Neuronal stem cell (in vitro differentiated cells): Measurements from ENCODE around the gene LSAMP.

Source experiments
- DNase-seq: peaks from one replicate; pipeline ENCODE4 v3.0.0-alpha.2; 2013; ENCODE audit warnings: low spot score
- H2AFZ ChIP-seq: one replicate; pipeline ENCODE4 v1.6.1; 2013; ENCODE audit warnings: mild to moderate bottlenecking, low read length, inconsistent platforms
- H2AK5ac ChIP-seq: 2 replicates; pipeline ENCODE4 v1.6.1; 2013; ENCODE audit warnings: low read depth, mild to moderate bottlenecking, inconsistent platforms, low read length, moderate library complexity, mixed read lengths
- H2BK120ac ChIP-seq: 2 replicates; pipeline ENCODE4 v1.6.1; 2013; ENCODE audit warnings: low read depth, mild to moderate bottlenecking, inconsistent platforms, low read length, moderate library complexity, mixed read lengths
- H2BK12ac ChIP-seq: one replicate; pipeline ENCODE4 v1.6.1; 2013; ENCODE audit warnings: low read length, inconsistent platforms
- H2BK15ac ChIP-seq: 2 replicates; pipeline ENCODE4 v1.6.1; 2013; ENCODE audit warnings: mild to moderate bottlenecking, low read length, inconsistent platforms, mixed read lengths
- H2BK5ac ChIP-seq: one replicate; pipeline ENCODE4 v1.6.1; 2013; ENCODE audit warnings: inconsistent platforms, mild to moderate bottlenecking, low read length, moderate library complexity
- H3K14ac ChIP-seq: one replicate; pipeline ENCODE4 v1.6.1; 2013; ENCODE audit warnings: low read length, inconsistent platforms
- H3K18ac ChIP-seq: 2 replicates; pipeline ENCODE4 v1.6.1; 2013; ENCODE audit warnings: low read length, inconsistent platforms
- H3K23ac ChIP-seq: 2 replicates; pipeline ENCODE4 v1.6.1; 2013; ENCODE audit warnings: low read depth, mild to moderate bottlenecking, mixed read lengths, low read length, inconsistent platforms; ENCODE audit not compliant: poor library complexity
- H3K27ac ChIP-seq: replicated peaks from 3 replicates; pipeline ENCODE4 v1.5.1; 2013; ENCODE audit warnings: low read length, inconsistent platforms
- H3K27me3 ChIP-seq, 3 experiments: 2 replicates each; pipeline ENCODE4 v1.6.1; 2013; ENCODE audit warnings: low read length in 3 of 3, mild to moderate bottlenecking in 2 of 3, inconsistent platforms in 1 of 3, low read depth in 1 of 3, mixed read lengths in 1 of 3, moderate library complexity in 1 of 3; ENCODE audit not compliant: control insufficient read depth in 3 of 3, insufficient read depth in 3 of 3
- H3K36me3 ChIP-seq, 2 donors: replicated peaks in 1 of 2; 2 replicates each; pipeline ENCODE4 v1.6.1; 2013; ENCODE audit warnings: low read length in 2 of 2; ENCODE audit not compliant: control insufficient read depth in 2 of 2, insufficient read depth in 2 of 2
- H3K4ac ChIP-seq: 2 replicates; pipeline ENCODE4 v1.6.1; 2013; ENCODE audit warnings: inconsistent platforms, mild to moderate bottlenecking, low read length, moderate library complexity
- H3K4me1 ChIP-seq, 2 donors: 1 replicate in 1 of 2; 2 replicates in 1 of 2; pipeline ENCODE4 v1.6.1; 2013; ENCODE audit warnings: low read length in 2 of 2, low read depth in 1 of 2; ENCODE audit not compliant: control insufficient read depth in 2 of 2, insufficient read depth in 1 of 2
- H3K4me2 ChIP-seq: one replicate; pipeline ENCODE4 v1.6.1; 2013; ENCODE audit warnings: mild to moderate bottlenecking, low read length, inconsistent platforms; ENCODE audit not compliant: insufficient read depth, poor library complexity, severe bottlenecking
- H3K4me3 ChIP-seq, 2 donors: 2 replicates each; pipeline ENCODE4 v1.5.1; 2013; ENCODE audit warnings: low read length in 2 of 2, mild to moderate bottlenecking in 2 of 2, inconsistent platforms in 1 of 2, moderate library complexity in 1 of 2
- H3K79me1 ChIP-seq: one replicate; pipeline ENCODE4 v1.6.1; 2013; ENCODE audit warnings: low read depth, mild to moderate bottlenecking, inconsistent platforms, low read length, moderate library complexity
- H3K9ac ChIP-seq: one replicate; pipeline ENCODE4 v1.6.1; 2013; ENCODE audit warnings: mild to moderate bottlenecking, low read depth, low read length, inconsistent platforms; ENCODE audit not compliant: poor library complexity
- H3K9me3 ChIP-seq, 2 donors: replicated peaks in 1 of 2; 2 replicates each; pipeline versions ENCODE3 to v1.6.1; 2013; ENCODE audit warnings: low read length in 2 of 2, mild to moderate bottlenecking in 2 of 2, inconsistent platforms in 1 of 2, low read depth in 1 of 2, mixed read lengths in 1 of 2, moderate library complexity in 1 of 2; ENCODE audit not compliant: control insufficient read depth in 2 of 2, insufficient read depth in 1 of 2
- H4K8ac ChIP-seq: one replicate; pipeline ENCODE4 v1.6.1; 2013; ENCODE audit warnings: low read depth, mild to moderate bottlenecking, inconsistent platforms, low read length, moderate library complexity
- H4K91ac ChIP-seq: one replicate; pipeline ENCODE4 v1.6.1; 2013; ENCODE audit warnings: low read length, low read depth, mild to moderate bottlenecking, inconsistent platforms; ENCODE audit not compliant: poor library complexity
- WGBS, 2 donors: extraction: QIAGEN DNeasy Blood & Tissue Kit; methylation state at CpG; one replicate each; pipeline ENCODE4 v1.1.7; 2013; ENCODE audit warnings: missing lambda C conversion rate in 2 of 2, mixed read lengths in 1 of 2; ENCODE audit not compliant: insufficient read length in 2 of 2, insufficient replicate concordance in 1 of 2; ENCODE audit errors: extremely low coverage in 2 of 2; 5-methylcytosine and 5-hydroxymethylcytosine counted together

Gene LSAMP

GRCh38 chr3:116145613-116146012 lies 299.7 kb downstream of the LSAMP start:
- Histone ChIP-seq H3K4ac (no peak overlapping the region), H2AFZ (no peak overlapping the region), H3K23ac (no peak overlapping the region), H3K18ac (no peak overlapping the region), H2BK12ac (no peak overlapping the region), H3K4me2 (no peak overlapping the region), H3K14ac (no peak overlapping the region), H2AK5ac (no peak overlapping the region), H3K4me1 (peaks cover 3 to 6% of the 10 kb centered on the region in 2 donors), H4K91ac (no peak overlapping the region), H3K79me1 (no peaks in the 10 kb centered on the region), H3K27ac (no peak overlapping the region), H3K9me3 (peaks cover 2 to 10% of the 10 kb centered on the region in 2 donors), H3K27me3 (no peaks in the 10 kb centered on the region), H2BK15ac (no peak overlapping the region), H2BK120ac (no peak overlapping the region), H2BK5ac (no peak overlapping the region), H3K9ac (no peak overlapping the region), H3K36me3 (no peaks in the 10 kb centered on the region), H4K8ac (no peak overlapping the region), H3K4me3 (no peak overlapping the region)
- DNase-seq, result no peak
- WGBS, 2 donors, result no CpG with 5 or more reads among the region's 1 CpG

- Histone ChIP-seq H2BK120ac (no peak overlapping the region), H2BK5ac (no peak overlapping the region), H3K4me1 (no peaks in the 10 kb centered on the region), H3K36me3 (no peaks in the 10 kb centered on the region), H3K4me2 (no peak overlapping the region), H3K4ac (no peak overlapping the region), H3K4me3 (no peak overlapping the region), H3K23ac (no peak overlapping the region), H2BK15ac (no peak overlapping the region), H3K27ac (no peak overlapping the region), H2BK12ac (no peak overlapping the region), H3K18ac (no peak overlapping the region), H3K27me3 (no peaks in the 10 kb centered on the region), H2AK5ac (no peak overlapping the region), H4K8ac (no peak overlapping the region), H3K9me3 (peaks cover 2 to 10% of the 10 kb centered on the region in 2 donors), H3K14ac (no peak overlapping the region), H3K79me1 (no peaks in the 10 kb centered on the region), H2AFZ (no peak overlapping the region), H4K91ac (no peak overlapping the region), H3K9ac (no peak overlapping the region)
- no peak for DNase-seq
- no CpG with 5 or more reads among the region's 4 CpGs for WGBS, 2 donors
Observed at GRCh38 chr3:116141724-116142123, 303.6 kb downstream of the LSAMP start.

GRCh38 chr3:116140100-116140689 lies 305.1 kb downstream of the LSAMP start:
- Histone ChIP-seq H2AFZ (no peak overlapping the region), H3K4me1 (no peaks in the 10 kb centered on the region), H3K14ac (no peak overlapping the region), H2AK5ac (no peak overlapping the region), H4K91ac (no peak overlapping the region), H2BK15ac (no peak overlapping the region), H3K27me3 (no peaks in the 10 kb centered on the region), H2BK120ac (no peak overlapping the region), H3K79me1 (no peaks in the 10 kb centered on the region), H2BK12ac (no peak overlapping the region), H3K4ac (no peak overlapping the region), H3K18ac (no peak overlapping the region), H3K4me2 (no peak overlapping the region), H3K9ac (no peak overlapping the region), H4K8ac (no peak overlapping the region), H3K4me3 (no peak overlapping the region), H2BK5ac (no peak overlapping the region), H3K27ac (no peak overlapping the region), H3K23ac (no peak overlapping the region), H3K9me3 (peaks cover 0 to 3% of the 10 kb centered on the region in 2 donors), H3K36me3 (no peaks in the 10 kb centered on the region)
- DNase-seq, result no peak
- WGBS, 2 donors, result no CpG with 5 or more reads among the region's 5 CpGs

- H2BK120ac ChIP-seq, result no peak overlapping the region
- H3K36me3 ChIP-seq, result no peaks in the 10 kb centered on the region
- no peak overlapping the region for H3K14ac ChIP-seq
- H3K79me1 ChIP-seq, result no peaks in the 10 kb centered on the region
- H3K27ac ChIP-seq, result no peak overlapping the region
- peaks cover 0 to 3% of the 10 kb centered on the region in 2 donors for H3K9me3 ChIP-seq
- no peak overlapping the region for H3K4me3 ChIP-seq
- H2AK5ac ChIP-seq, result no peak overlapping the region
- no peak overlapping the region for H3K18ac ChIP-seq
- H3K23ac ChIP-seq, result no peak overlapping the region
- no CpG with 5 or more reads among the region's 2 CpGs for WGBS, 2 donors
- DNase-seq, result no peak
- H3K27me3 ChIP-seq, result no peaks in the 10 kb centered on the region
- H2BK15ac ChIP-seq, result no peak overlapping the region
- H2AFZ ChIP-seq, result no peak overlapping the region
- H2BK5ac ChIP-seq, result no peak overlapping the region
- no peaks in the 10 kb centered on the region for H3K4me1 ChIP-seq
- no peak overlapping the region for H2BK12ac ChIP-seq
- no peak overlapping the region for H3K4ac ChIP-seq
- no peak overlapping the region for H3K4me2 ChIP-seq
- H3K9ac ChIP-seq, result no peak overlapping the region
- no peak overlapping the region for H4K91ac ChIP-seq
- H4K8ac ChIP-seq, result no peak overlapping the region
Observed at GRCh38 chr3:116139641-116140040, 305.6 kb downstream of the LSAMP start.
